HepG2 (cell line): ENCODE measurements around the gene ARHGEF12. TPM values are rescaled to one million over a fixed set of nuclear protein-coding genes. Genes with fewer than 3 reads are reported as not detected.

Experiments used
- ATAC-seq: fragments of 200-7000 bp; cut with Tn5 transposase; 3 replicates; pipeline ENCODE4 v1.9.1; 2020; ENCODE audit warnings: mild to moderate bottlenecking, moderate library complexity
- BruUV-seq: library from RNA; stranded (reverse); fragments of 400-500 nt; replicated peaks from 2 replicates; lab custom pipeline; 2021; lab: Mats Ljungman, UMichigan
- CTCF ChIA-PET: fragments of 300-600 bp; formaldehyde crosslinking; extraction: SDS; loops from one replicate; lab custom pipeline; 2021; ENCODE audit warnings: low total read pairs, inconsistent platforms, low intra/inter-chr PET ratio; lab: Yijun Ruan, JAX
- POLR2A ChIA-PET: fragments of 350-600 bp; sonication (Branson Sonifier 250); formaldehyde crosslinking; loops from one replicate; lab custom pipeline; 2020; ENCODE audit warnings: antibody characterized with exemption, inconsistent platforms; lab: Yijun Ruan, JAX
- DNase-seq: peaks from one replicate; pipeline ENCODE4 v3.0.0-alpha.2; 2015; ENCODE audit warnings: low spot score
- FAIRE-seq: peaks from 3 replicates; lab custom pipeline; 2011; peaks lifted over from hg19 to GRCh38; lab: Jason Lieb, UNC
- H2AFZ ChIP-seq: one replicate; pipeline ENCODE4 v1.6.1; 2011; ENCODE audit warnings: low read length, inconsistent platforms
- H3K27ac ChIP-seq: fragments of 300-600 bp; 3 replicates; pipeline ENCODE4 v1.8.0; 2011; ENCODE audit warnings: mixed run types, mild to moderate bottlenecking, mixed read lengths, low read length, inconsistent platforms; ENCODE audit not compliant: insufficient read depth; ENCODE audit errors: extremely low read length
- H3K27me3 ChIP-seq, 2 experiments: fragments of 200-600 bp in 1 of 2; 2 replicates in 1 of 2; 3 replicates in 1 of 2; pipeline versions ENCODE4 v1.6.0 to v1.8.0; 2011; ENCODE audit warnings: low read length in 2 of 2, mild to moderate bottlenecking in 2 of 2, moderate library complexity in 2 of 2, inconsistent platforms in 1 of 2; ENCODE audit not compliant: insufficient read depth in 2 of 2, control insufficient read depth in 1 of 2
- H3K36me3 ChIP-seq, 2 experiments: fragments of 200-600 bp in 1 of 2; replicated peaks in 1 of 2; 2 replicates in 1 of 2; 3 replicates in 1 of 2; pipeline versions ENCODE4 v1.5.1 to v1.8.0; 2011; ENCODE audit warnings: low read length in 2 of 2, inconsistent platforms in 1 of 2; ENCODE audit not compliant: insufficient read depth in 2 of 2, control insufficient read depth in 1 of 2
- H3K4me1 ChIP-seq: 2 replicates; pipeline ENCODE4 v1.5.1; 2012; ENCODE audit warnings: low read length, inconsistent platforms; ENCODE audit not compliant: insufficient read depth
- H3K4me2 ChIP-seq: 2 replicates; pipeline ENCODE4 v1.6.0; 2011; ENCODE audit warnings: low read depth, low read length, inconsistent platforms
- H3K4me3 ChIP-seq, 3 experiments: fragments of 200-600 bp in 1 of 3; sonication (generic), shearing (Covaris generic) in 1 of 3; replicated peaks in 1 of 3; 2 replicates each; pipeline ENCODE4 v1.5.1; 2011 to 2016; ENCODE audit warnings: low read length in 3 of 3, inconsistent platforms in 2 of 3, low read depth in 2 of 3, mild to moderate bottlenecking in 2 of 3, control low read depth in 1 of 3, mixed read lengths in 1 of 3; ENCODE audit not compliant: insufficient read depth in 1 of 3
- H3K79me2 ChIP-seq: one replicate; pipeline ENCODE4 v1.6.1; 2011; ENCODE audit warnings: low read length, inconsistent platforms; ENCODE audit not compliant: insufficient read depth
- H3K9ac ChIP-seq: 2 replicates; pipeline ENCODE4 v1.6.0; 2011; ENCODE audit warnings: mild to moderate bottlenecking, low read depth, low read length, inconsistent platforms; ENCODE audit not compliant: insufficient read depth
- H3K9me3 ChIP-seq: 2 replicates; pipeline ENCODE4 v1.5.1; 2012; ENCODE audit warnings: mild to moderate bottlenecking, low read length
- H4K20me1 ChIP-seq: 2 replicates; pipeline ENCODE4 v1.6.0; 2011; ENCODE audit warnings: inconsistent platforms, mild to moderate bottlenecking, low read length, moderate library complexity; ENCODE audit not compliant: insufficient read depth
- MBNL3 ChIP-seq: fragments of 250-450 bp; sonication (Bioruptor Pico); conservative IDR thresholded peaks from 2 replicates; pipeline ENCODE4 v1.8.0; 2022; ENCODE audit warnings: mild to moderate bottlenecking, inconsistent platforms
- PCBP2 ChIP-seq: fragments of 200-400 bp; formaldehyde crosslinking; optimal IDR thresholded peaks from 2 replicates; pipeline ENCODE3; 2018; ENCODE audit warnings: low read length, low read depth; ENCODE audit not compliant: poor library complexity, severe bottlenecking
- ZSCAN22 ChIP-seq: sonication (generic); formaldehyde crosslinking; IDR thresholded peaks from 2 replicates; pipeline ENCODE4 v1.4.0; 2020; ENCODE audit warnings: mild to moderate bottlenecking, missing genetic modification reagents
- WGBS: methylation state at CpG from one replicate; pipeline ENCODE4 v1.1.6; 2017; ENCODE audit warnings: low lambda C conversion rate; 5-methylcytosine and 5-hydroxymethylcytosine counted together
- in situ Hi-C: cut with HindIII; loops from 2 replicates; pipeline ENCODE4 v1.10.0; 2017; ENCODE audit warnings: low pct_unique_long_range_greater_than_20kb; ENCODE audit not compliant: extremely low pct_ligation_motif_present
- intact Hi-C: fragments of 100-400 bp; cut with micrococcal nuclease; formaldehyde crosslinking; loops from one replicate; pipeline ENCODE4 v1.10.0; 2022; ENCODE audit not compliant: unreplicated experiment
- polyA plus RNA-seq, 8 experiments: library from polyadenylated mRNA; depleted of rRNA in 3 of 8; stranded (reverse) in 7 of 8; unstranded in 1 of 8; fragments of >200 nt; fragmentation: Illumina TruSeq in 4 of 8; extraction: Trizol in 4 of 8; gene quantifications; 2 replicates each; pipeline versions ENCODE4 v1.2.1 to v1.2.3, GENCODE V29; 2011 to 2016; ENCODE audit warnings: low read depth in 4 of 8, missing spikeins in 1 of 8, mixed read lengths in 1 of 8; ENCODE audit not compliant: insufficient read depth in 1 of 8
- total RNA-seq, 5 experiments: library from RNA; depleted of rRNA; stranded (reverse); fragments of >200 nt; fragmentation: Illumina TruSeq; extraction: Trizol; gene quantifications; 2 replicates each; pipeline ENCODE4 v1.2.3, GENCODE V29; 2016; ENCODE audit warnings: low read depth in 1 of 5
- TF ChIP-seq, protein P1 (sequence below): sonication (generic); formaldehyde crosslinking; IDR thresholded peaks from 2 replicates; pipeline ENCODE4 v1.4.0; 2020; ENCODE audit warnings: mild to moderate bottlenecking, missing genetic modification reagents
- TF ChIP-seq, protein P2 (sequence below): sonication (generic); formaldehyde crosslinking; IDR thresholded peaks from 2 replicates; pipeline ENCODE4 v1.4.0; 2020; ENCODE audit warnings: missing genetic modification reagents

The ARHGEF12 gene
- total and polyA plus RNA-seq, 2 of the 13 experiments (the other 11 are each of a cell fraction or from before 2014, with no cell fraction given): 17.9 to 54.4 TPM

DNA sequence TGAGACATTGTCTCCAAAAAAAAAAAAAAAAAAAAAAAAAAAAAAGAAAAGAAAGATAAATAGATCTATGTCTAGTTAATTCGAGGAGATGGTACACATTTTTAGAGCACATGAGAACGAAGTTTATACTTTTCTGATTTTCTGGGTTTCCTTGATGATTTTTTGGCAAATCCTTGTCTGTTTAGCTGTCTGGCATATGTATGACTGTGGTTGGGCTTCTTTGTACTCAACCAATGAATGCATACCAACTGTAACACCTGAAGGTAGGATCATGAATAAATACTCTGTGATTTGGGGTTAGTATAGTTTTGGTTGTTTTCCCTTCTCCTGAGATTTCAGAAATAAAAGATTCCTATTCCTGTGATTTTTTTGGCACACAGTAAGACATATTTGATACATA lies 63.1 kb downstream of the ARHGEF12 start:
- Histone ChIP-seq H3K4me1 (peaks cover 68% of the 10 kb centered on the region), H3K4me2 (no peak overlapping the region), H3K36me3 (no peaks in the 10 kb centered on the region), H4K20me1 (peaks cover 4% of the 10 kb centered on the region; the same call in 1 of the 2 replicates), H3K9ac (no peak overlapping the region), H3K27me3 (no peaks in the 10 kb centered on the region), H3K4me3 (no peak overlapping the region), H2AFZ (no peak overlapping the region), H3K79me2 (peaks cover 94% of the 10 kb centered on the region), H3K27ac (peak overlapping the region; percentile 78), H3K9me3 (no peaks in the 10 kb centered on the region)
- ChIA-PET POLR2A (no interaction called here), CTCF (no interaction called here)
- intact Hi-C loops (no loop called here), in situ Hi-C loops (no loop called here)
- no peak for DNase-seq
- TF ChIP-seq PCBP2 (no peak), MBNL3 (CRISPR knock-in tag) (no peak), ZSCAN22 (CRISPR knock-in tag) (no peak)
- TF ChIP-seq, protein P1, sequence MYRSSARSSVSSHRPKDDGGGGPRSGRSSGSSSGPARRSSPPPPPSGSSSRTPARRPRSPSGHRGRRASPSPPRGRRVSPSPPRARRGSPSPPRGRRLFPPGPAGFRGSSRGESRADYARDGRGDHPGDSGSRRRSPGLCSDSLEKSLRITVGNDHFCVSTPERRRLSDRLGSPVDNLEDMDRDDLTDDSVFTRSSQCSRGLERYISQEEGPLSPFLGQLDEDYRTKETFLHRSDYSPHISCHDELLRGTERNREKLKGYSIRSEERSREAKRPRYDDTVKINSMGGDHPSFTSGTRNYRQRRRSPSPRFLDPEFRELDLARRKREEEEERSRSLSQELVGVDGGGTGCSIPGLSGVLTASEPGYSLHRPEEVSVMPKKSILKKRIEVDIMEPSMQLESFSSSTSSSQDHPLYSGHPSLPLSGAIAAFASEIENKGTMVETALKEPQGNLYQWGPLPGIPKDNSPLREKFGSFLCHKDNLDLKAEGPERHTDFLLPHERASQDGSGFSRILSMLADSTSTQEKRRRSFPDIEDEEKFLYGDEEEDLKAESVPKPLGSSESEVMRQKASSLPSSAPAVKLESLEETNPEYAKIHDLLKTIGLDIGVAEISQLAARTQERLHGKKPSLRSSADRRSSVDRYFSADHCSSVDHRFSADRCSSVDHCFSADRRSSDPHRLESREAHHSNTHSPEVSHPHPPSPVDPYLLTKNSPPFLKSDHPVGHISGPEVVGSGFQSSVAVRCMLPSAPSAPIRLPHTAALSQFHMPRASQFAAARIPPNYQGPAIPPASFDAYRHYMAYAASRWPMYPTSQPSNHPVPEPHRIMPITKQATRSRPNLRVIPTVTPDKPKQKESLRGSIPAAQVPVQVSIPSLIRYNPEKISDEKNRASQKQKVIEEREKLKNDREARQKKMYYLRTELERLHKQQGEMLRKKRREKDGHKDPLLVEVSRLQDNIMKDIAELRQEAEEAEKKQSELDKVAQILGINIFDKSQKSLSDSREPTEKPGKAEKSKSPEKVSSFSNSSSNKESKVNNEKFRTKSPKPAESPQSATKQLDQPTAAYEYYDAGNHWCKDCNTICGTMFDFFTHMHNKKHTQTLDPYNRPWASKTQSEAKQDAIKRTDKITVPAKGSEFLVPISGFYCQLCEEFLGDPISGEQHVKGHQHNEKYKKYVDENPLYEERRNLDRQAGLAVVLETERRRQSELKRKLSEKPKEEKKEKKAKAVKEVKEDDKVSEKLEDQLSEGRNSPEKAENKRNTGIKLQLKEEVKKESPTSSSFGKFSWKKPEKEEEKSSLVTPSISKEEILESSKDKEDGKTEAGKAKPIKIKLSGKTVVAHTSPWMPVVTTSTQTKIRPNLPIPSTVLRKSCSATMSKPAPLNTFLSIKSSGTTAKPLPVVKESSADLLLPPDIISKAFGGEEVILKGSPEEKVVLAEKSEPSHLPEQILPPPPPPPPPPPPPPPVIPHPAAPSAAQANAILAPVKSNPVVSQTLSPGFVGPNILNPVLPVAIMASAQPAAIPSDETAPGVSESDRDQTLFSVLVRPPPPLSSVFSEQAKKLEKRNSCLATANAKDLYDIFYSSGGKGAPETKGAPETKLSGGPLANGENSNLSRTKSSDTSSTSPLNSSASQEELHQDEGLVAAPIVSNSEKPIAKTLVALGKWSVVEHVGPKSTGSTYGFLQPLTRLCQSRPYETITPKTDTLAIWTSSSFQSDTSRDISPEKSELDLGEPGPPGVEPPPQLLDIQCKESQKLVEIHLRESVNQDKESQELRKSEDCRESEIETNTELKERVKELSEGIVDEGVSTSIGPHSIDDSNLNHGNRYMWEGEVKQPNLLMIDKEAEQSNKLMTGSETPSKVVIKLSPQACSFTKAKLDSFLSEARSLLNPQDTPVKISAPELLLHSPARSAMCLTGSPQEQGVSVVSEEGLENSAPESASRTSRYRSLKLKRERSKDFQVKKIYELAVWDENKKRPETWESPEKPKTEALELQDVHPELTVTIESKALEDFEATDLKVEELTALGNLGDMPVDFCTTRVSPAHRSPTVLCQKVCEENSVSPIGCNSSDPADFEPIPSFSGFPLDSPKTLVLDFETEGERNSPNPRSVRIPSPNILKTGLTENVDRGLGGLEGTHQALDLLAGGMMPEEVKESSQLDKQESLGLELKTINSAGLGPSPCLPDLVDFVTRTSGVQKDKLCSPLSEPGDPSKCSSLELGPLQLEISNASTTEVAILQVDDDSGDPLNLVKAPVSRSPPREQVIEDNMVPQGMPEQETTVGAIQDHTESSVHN (CRISPR knock-in tag): no peak
- TF ChIP-seq, protein P2, sequence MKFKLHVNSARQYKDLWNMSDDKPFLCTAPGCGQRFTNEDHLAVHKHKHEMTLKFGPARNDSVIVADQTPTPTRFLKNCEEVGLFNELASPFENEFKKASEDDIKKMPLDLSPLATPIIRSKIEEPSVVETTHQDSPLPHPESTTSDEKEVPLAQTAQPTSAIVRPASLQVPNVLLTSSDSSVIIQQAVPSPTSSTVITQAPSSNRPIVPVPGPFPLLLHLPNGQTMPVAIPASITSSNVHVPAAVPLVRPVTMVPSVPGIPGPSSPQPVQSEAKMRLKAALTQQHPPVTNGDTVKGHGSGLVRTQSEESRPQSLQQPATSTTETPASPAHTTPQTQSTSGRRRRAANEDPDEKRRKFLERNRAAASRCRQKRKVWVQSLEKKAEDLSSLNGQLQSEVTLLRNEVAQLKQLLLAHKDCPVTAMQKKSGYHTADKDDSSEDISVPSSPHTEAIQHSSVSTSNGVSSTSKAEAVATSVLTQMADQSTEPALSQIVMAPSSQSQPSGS: no peak
- 59% methylated on average over 2 of the region's 2 CpGs for WGBS
- no peak for FAIRE-seq
- BruUV-seq: no TSS peak
- no peak for ATAC-seq
